ENCODE measurements around the gene PLA2G6.
A peak's percentile ranks its signal among the peaks of the same experiment; 100 is the strongest.
"Not testable (repeated sequence)": the region's sequence is repeated elsewhere in the genome, so short reads cannot be mapped to it uniquely, and the experiment has no call there.

PLA2G6 gene

DNA sequence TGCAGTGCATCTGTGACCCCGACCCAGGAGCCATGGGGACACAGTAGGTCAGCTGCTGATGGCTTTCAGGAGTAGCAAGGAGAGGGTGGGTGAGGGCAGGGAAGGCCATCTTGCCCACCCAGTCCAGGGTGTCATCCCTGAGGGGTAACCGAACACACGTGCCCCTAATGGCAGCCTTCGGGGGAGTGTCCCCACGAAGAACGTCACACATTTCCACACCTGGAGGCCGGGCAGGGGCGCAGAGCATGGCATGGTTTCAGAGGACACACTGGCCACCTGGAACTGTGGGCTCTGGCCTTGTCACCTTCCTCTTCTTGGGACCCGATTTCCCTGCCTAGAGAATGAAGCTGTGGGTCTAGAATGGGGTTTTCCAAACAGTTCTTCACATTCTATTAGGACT lies 51.8 kb downstream of the PLA2G6 start:
- no peak for DNase-seq (ENCODE audit: low spot score)

DNA sequence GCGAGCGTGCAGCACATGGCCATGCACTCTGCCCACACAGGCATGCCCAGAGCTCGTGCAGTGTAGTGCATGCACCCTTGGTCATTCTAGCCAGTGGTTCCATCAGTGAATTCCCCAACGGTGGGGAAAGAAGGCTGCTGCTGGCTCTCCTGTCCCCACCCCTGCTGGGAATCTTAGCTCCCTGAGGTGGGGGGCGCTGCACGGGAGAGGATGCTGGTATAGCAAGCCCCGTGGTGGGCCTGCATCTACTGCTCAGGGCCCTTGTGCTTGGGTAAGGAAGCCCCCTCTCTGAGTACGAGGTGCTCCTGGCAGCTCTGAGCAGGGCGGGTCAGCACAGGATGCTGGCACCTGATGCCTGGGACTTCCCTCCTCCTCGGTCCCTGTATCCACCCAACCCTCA lies 52.6 kb downstream of the PLA2G6 start:
- peak; percentile 8 for DNase-seq (ENCODE audit: low spot score)

DNA sequence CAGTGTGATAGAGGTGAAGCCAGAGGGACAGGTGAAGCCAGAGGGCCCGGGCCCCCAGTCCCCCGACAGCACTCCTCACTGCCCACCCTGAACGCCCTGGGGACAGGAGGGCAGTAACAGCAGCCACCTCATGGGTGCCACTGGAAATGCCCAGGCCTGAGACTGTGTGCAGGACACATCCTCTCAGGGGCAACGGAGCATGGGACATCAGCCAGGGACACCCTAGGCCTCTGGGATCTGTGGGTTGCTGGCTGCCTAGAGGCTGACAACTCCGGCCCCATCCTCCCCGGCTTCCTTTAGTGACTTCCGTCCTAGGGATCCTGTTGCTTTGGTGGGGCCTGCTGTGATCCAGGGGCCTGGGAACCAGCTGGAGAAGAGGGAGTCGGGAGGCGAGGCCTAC lies 53.8 kb downstream of the PLA2G6 start:
- no peak for DNase-seq (ENCODE audit: low spot score)

DNA sequence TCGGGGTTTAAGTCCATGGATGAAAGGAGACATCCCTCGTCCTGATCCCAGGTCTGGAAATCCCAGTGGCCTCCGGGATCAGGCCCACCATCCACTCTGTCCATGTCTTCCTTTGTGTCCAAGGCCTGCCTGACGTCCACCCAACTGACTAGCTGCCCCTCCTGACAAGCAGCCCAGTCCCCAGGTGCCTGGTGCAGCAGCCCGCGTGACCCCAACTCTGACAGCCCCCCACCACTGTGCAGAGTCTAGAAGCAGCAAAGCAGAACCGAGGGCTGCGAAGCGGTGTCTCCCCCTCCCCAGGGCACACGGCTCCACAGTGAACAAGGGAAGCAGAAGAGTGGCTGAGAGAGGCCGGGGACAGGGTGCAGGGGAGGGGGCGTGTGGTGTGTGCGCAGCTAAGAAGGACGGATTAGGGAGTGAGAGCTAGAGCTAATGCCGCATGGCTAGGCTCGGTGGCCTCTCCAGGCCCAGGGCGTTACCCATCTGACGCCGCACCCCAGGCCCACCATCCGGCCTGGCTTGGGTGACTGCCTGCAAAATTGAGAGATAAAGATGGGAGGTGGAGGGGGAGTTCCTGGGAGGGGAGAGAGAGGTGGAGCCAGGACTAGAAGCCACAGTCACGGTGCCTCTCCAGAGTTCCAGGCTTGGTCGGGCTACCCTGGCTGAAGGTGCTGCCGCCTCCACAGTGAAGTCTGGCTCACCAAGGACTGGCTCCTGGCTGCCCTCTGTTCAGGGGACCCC lies 54.5 kb downstream of the PLA2G6 start:
- no peak for DNase-seq (ENCODE audit: low spot score)

DNA sequence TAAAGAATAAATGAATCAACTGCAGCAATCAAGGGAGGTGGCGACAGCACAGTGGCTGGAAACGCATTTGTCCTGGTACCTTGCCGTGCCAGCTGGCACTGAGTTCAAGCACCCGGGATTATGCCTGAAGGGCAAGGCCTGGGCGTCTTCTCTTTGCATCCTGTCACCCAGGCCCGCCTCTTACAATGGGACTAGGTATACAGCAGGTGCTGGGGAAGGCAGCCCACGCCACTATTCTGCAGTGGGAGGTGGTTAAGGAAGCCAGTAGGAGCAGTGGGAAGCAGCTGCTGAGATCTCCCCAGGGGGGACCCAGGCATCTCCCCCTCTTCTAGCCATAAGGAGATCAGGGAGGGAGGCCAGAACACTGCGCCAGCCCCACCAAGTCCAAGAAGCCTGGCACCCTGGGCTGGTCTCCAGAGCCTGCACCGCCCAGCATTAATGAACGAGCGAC lies 55.9 kb downstream of the PLA2G6 start:
- no peak for DNase-seq (ENCODE audit: low spot score)

DNA sequence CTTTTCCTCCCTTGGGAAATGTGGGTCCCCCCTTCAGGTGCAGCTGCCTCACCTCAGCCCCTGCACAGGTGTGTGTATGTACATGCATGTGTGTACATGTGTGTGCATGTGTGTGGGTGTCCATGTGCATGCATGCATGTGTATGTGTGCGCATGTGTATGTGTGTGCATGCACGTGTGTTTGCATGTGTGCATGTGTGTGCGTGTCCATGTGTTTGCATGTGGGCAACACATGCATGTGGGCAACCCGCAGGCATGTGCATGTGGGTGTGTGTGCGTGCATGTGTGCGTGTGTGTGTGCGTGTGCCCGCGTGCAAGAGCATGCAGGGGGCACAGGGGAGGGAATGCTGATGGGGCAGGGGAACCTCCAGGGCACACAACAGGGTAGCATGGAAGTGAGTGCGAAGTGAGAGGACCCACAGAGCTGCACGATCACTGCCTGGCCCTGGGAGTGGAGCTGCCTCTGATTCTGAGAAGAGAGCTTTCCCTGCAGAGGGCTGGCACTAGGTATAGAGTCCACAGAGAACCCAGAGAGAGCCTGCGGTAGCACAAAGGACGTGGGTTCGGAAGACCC lies 56.5 kb downstream of the PLA2G6 start:
- no peak for DNase-seq (ENCODE audit: low spot score)

DNA sequence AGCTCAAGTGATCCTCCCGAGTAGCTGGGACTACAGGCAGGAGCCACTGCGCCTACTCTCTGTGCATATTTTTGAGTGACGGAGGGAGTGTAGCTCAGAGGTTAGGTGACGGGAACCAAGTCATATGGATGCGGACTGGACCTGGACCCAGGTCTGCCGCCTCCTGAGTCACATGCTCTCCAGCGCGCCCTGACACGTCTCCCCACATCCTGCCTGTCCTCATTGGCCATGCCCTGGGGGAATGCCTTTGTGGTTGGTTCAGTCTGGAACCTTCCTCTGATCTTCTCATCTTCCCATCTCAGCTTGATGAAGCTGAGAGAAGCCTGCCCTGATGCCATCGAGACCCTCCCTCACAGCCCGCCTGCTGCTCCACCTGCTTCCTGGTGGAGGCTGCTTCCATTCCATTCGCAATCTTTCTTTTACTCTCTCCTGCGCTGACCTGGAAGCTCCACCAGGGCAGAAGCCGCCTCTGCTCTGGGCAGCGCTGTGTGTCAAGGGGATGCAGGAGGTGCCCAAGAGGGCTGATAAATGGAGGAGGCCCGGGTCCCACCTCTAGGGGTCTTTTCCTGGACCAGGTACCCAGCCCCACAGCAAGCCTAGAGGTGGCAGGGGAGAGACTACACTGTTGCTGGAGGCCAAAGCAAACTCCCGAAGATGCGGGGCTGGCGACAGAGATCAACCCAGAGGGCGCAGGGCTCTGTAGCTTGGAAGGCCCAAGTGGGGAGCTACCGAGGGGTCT lies 57.2 kb downstream of the PLA2G6 start:
- peak; percentile 27 for DNase-seq (ENCODE audit: low spot score)

DNA sequence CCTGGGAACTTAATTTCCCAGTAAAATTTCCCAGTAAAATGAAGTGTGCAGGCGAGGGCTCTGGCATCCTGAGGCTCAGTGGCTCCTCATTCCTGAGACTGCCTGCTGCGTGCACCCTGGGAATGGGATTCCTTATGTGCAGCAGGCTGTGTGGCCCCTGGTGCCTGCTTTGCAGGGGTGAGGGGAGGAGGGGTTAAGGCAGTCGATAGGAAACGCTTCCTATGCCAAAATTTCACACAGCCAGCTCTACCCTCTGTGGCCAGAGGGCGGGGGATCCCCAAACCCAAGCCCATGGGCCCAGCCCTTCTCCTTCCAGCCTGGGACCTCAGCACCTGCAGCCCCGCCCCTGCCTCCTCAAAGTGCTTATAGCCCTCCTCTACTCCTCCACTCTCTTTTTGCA lies 59.0 kb downstream of the PLA2G6 start:
- no peak for DNase-seq (ENCODE audit: low spot score)

DNA sequence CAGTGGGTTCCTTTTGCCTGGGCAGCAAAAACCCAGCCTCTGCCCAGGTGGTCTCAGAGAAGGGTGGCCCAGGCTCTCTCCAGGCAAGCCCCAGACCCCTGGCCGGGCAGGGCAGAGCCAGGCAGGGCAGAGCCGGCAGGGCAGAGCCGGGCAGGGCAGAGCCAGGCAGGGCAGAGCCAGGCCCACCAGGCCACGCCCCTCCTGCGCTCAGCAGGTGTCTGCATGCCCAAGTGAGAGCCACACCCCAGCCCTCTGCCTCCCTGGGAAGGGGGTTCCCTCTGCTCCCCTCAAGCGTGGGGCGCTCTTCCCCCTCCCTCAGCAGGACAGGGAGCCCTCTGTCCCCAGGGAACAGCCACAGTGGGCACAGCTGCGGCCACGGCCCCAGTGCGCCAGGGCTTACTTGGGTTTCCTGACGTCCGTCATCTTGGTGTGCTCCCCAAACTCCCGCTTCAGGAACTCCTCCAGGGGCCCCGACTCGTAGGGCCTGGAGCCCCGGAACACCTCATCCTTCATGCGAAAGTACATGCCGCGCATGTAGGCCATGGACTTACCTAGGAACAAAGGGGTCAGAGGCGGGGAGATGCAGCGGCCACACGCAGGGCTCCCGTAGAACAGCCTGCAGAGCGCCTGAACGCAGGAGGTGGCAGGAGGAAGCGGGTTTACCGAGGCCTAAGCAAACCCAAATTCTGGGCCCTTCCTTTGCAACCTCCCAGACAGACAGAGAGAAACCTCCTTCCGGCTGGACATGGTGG lies 61.1 kb downstream of the PLA2G6 start:
- DNase-seq (ENCODE audit: low spot score) = no peak

DNA sequence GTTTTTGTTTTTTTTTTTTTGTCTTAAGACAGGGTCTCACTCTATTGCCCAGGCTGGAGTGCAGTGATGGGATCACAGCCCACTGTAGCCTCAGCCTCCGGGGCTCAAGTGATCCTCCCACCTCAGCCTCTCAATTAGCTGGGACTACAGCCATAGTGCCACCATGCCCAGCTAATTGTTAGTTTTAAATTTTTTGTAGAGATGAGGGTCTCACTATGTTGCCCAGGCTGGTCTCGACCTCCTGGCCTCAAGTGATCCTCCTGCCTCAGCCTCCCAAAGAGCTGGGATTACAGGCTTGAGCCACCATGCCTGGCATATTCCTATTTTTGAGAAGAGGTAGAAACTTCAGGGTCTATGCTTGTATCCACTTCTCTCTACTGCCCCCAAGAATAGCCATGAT lies 62.9 kb downstream of the PLA2G6 start:
- not testable (repeated sequence) for DNase-seq (ENCODE audit: low spot score)

DNA sequence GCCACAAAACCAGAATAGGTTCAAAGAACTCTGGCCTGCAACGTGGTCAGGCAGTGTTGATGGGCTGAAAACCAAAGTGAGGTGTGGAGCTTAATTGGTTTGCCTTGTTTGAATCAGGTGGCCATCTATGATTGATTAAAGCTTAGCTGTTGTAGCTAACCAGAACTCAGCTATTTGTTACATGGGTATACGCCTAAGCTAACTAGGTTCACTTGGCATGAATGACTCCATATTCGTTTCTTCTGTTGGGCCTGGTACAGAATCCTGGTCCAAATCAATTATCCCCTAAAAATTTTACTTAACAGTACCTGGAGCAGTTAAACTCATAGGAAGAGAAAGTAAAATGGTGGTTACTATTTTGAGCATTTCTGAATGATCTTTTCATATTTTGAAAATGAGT lies 63.4 kb downstream of the PLA2G6 start:
- no peak for DNase-seq (ENCODE audit: low spot score)

DNA sequence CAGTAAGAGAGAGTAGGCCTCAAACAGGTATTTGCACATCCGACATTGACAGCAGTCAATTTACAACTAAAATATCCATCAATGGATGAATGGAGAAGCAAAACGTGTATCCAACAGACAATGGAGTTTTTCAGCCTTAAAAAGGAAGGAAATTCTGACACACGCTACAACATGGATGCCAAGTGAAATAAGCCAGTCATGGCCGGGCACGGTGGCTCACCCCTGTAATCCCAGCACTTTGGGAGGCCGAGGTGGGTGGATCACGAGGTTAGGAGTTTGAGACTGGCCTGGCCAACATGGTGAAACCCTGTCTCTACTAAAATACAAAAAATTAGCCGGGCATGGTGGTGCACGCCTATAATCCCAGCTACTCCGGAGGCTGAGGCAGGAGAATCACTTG lies 64.1 kb downstream of the PLA2G6 start:
- DNase-seq (ENCODE audit: low spot score) = not testable (repeated sequence)

DNA sequence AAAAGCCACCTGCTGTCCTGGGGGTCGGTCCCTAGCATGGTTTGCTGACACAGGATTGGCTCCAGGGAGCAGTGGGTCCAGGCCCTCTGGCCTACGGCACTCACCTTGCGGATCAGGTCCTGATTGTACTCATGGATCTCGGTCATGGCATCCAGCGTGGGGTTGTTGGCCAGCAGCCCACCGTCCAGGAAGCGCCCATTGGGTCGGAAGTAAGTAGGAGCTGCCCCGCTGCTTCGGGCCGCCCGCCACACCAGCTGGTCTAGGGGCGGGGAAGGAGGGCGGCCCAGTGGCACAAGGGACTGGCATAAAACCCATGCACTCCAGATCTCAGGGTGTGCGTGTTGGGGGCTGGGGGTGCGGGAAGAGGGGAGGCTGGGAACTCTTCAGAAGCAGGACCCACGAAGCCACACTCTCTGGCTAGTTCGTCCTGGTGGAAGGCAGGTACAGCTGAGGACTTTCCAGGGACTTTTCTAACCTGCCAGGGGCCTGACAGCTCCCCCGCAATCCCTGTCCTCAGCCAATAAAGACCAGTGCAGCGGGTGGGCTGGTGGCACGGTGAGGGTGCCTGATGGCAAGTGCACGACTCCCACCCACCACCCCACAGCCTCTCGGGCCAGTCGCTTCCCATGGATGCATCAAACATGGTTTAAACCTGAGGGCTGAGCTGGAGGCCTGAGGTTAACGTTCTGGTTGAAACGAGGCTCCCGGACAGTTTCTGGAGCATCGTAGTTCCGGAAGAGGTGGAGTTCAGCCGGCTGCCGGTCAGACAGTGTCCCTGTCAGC lies 66.0 kb downstream of the PLA2G6 start:
- DNase-seq (ENCODE audit: low spot score) = no peak

DNA sequence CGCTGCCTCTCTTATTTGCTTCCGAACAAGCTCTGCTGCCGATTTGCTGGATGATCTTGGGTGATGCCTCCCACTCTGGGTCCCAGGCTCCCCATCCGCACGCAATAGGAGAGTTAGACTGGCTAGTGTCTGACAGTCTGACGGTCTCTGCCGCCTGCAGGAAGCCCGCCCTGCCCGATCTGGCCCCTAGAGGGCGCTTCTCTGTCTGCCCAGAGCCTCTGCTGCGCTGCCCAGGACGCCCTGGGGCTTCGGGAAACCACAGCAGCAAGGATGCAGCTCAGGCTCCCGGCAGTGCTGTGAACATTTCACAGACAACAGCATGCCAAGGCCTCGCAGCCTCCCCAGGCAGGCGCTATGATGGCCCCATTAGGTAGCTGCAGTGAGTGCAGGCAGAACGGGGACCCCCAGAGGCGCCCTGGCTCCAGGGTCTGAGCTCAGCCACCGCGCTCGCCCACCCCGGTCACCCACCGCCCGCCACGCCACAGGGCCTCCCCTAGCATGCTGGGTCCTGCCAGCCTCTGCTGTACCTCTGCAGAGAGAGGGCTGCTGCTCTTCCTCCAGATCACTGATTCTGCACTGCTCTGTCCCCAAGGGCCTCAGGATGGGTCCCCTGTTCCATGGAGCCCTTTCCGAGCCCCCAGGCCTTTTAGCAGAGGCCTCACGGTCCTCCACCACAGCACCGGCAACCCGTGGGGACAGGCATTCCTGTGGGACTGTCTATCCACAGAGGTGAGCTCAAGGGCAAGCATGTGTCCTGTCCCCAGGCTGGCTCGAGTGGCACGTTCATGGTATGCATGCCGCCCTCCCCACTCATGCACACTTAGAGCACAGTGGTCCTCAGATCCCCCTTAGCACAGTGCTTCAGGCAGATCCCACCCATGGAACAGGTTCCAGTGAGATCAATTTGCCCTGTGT lies 66.9 kb downstream of the PLA2G6 start:
- peak; percentile 93 for DNase-seq (ENCODE audit: low spot score)

DNA sequence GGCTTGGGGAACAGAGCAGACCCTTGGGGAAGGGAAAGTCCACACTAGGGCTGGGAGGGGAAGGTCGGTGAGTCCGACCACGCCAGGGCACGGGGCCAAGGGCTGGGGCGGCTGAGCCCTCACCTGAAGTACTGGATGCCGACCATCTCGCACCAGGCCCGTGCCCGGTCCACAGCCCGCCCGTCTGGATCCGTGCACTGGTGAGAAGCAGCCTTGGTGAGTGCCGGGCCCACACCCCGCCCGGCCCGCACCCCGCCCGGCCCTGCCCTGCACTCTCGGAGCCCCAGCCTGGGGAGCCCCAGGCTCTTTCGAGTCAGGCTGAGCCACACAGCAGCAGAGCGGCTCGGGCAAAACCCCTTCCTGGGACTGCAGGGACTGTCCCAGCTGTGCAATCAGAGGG lies 69.2 kb downstream of the PLA2G6 start:
- DNase-seq (ENCODE audit: low spot score) = no peak

DNA sequence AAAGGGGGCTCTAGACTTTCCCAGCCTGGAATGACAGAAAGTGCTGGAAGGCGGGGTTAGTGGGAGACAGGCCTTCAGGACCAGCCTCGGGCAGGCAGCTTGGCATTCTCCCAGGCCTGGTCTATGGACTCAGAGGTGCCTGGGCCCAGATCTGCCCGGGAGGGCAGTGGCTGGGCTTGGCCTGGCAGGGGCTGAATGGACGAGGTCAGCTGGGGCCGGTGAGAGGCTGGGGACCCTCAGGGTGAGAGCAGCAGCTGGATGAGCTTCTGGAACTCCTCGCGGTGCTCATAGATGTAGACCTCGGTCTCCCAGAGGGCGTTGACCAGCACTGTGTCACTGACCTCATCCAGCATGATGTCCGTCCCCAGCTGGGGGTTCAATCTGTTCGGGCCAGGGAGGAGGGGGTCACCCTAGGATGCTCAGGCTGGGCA lies 69.7 kb downstream of the PLA2G6 start:
- no peak for DNase-seq (ENCODE audit: low spot score)

DNA sequence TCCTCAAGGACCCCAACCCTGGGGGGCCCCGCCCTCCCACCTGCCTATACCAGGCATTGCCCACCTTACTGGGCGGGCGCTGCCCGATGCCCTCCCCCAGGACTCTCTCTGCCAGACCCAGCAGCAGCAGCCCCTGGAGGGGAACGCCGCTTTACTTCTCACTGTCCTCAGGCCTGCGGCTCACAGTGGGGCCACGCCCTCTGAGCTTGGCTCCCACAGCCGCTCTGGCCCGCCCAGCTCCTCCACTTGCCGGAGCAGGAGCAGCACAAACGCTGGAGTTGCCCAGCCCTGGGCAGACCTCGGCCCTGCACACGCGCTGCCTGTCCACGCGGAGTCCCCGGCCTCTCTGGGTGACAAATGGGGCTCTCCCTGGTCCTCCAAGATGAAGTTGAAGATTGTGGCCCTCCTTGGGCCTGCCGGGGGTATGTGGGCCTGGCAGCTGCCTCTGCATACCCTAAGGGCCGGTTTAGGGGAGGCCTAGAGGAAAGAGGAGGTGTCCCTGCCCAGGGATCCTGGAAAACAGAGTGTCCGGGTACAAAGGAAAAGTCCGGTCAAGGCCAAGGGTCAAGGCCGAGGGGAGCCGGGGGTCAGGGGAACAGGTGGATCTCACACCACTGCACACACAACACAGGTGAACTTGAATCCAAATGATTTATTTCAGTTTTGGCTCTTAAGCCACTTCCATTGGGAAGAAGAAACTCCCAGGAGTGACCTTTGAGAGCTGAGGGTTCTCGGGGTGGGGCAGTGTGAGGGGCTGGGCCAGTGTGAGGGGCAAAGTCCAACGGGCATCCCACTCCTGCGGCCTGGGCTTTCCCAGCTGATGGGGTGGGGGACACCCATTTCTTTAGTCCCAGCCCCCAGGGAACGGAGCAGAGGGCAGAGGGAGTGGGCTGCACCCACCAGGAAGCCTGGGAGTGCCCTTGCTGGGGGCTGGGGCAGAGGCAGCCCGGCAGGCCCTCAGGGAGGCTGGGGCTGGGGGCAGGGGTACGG lies 70.5 kb downstream of the PLA2G6 start:
- DNase-seq (ENCODE audit: low spot score) = no peak

DNA sequence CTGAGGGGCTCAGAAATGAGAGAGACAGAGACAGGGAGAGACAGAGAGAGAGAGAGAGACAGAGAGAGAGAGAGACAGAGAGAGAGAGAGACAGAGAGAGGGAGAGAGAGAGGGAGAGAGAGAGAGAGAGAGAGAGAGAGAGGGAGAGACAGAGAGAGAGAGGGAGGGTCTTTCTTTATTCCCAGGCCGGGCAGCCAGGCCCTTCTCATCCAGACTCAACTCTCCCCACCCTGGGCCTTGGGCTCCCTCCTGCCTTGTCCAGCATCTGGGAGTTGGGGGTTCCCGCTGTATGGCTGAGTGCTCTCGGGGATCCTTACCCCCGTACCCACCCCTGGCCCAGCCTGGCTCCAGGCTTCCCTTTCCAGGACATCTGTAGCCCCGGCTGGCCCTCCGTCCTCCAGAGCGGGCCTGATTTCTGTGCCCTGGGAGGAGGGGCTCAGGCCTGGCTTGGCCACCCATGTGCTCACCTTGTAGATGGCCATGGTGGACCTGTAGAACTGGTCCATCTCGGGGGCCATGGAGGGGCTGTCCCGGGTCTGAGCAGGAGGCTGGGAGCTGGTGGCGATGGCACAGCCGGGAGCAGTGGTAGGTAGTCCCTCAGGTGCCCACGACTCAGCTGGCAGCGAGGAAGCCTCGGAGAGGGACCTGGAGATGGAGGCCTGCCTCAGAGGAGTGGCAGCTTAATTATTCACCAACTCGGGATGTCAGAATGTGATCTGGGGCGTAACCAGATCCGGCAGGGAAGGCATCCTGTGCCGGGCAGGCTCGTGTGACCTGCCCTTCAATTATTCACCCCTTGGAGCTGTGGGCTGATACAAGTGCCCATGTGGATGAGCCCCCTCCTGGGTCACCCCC lies 71.4 kb downstream of the PLA2G6 start, which contains the start of gene BAIAP2L2:
BAIAP2L2 (minus strand) TSS at position 677 of the 855 bp plus-strand sequence; CDS start at position 518, 159 bp downstream.
- no peak for DNase-seq (ENCODE audit: low spot score)

Data from D341Med (cell line).